Endothelial cell of umbilical vein (primary cell): ENCODE measurements around the gene PNRC1. TPM values are rescaled to one million over a fixed set of nuclear protein-coding genes. Genes with fewer than 3 reads are reported as not detected.
"Not testable (repeated sequence)": the region's sequence is repeated elsewhere in the genome, so short reads cannot be mapped to it uniquely, and the experiment has no call there.

Experiments used
- BruUV-seq: library from RNA; stranded (reverse); fragments of 400-500 nt; replicated peaks from 2 replicates; lab custom pipeline; 2021; lab: Mats Ljungman, UMichigan
- CTCF ChIA-PET: fragments of 300-600, 350-600 bp; sonication (Branson Sonifier 250); formaldehyde crosslinking; loops from one replicate; lab custom pipeline; 2021; ENCODE audit warnings: antibody characterized with exemption, inconsistent platforms; lab: Charles Lee
- POLR2A ChIA-PET: fragments of 300-600, 350-600 bp; sonication (Branson Sonifier 250); formaldehyde crosslinking; loops from one replicate; lab custom pipeline; 2021; ENCODE audit warnings: antibody characterized with exemption, inconsistent platforms; lab: Charles Lee
- DNase-seq: peaks from one replicate; pipeline ENCODE4 v3.0.0-alpha.2; 2011; ENCODE audit warnings: low read depth, low spot score
- FAIRE-seq: peaks from 2 replicates; lab custom pipeline; 2011; peaks lifted over from hg19 to GRCh38; lab: Jason Lieb, UNC
- H2AFZ ChIP-seq: 2 replicates; pipeline ENCODE4 v1.6.0; 2012; ENCODE audit warnings: low read depth, low read length, control low read depth, inconsistent platforms
- H3K27ac ChIP-seq: 2 replicates; pipeline ENCODE4 v1.5.1; 2011; ENCODE audit warnings: low read depth, mild to moderate bottlenecking, control low read depth, low read length, moderate library complexity; ENCODE audit not compliant: insufficient read depth
- H3K27me3 ChIP-seq, 2 experiments: 2 replicates each; pipeline versions ENCODE4 v1.6.0 to v1.6.1; 2011; ENCODE audit warnings: low read length in 2 of 2, mixed read lengths in 1 of 2; ENCODE audit not compliant: control insufficient read depth in 2 of 2, insufficient read depth in 2 of 2
- H3K36me3 ChIP-seq, 2 experiments: 2 replicates in 1 of 2; 3 replicates in 1 of 2; pipeline ENCODE4 v1.5.1; 2011; ENCODE audit warnings: low read length in 2 of 2, mild to moderate bottlenecking in 1 of 2, moderate library complexity in 1 of 2; ENCODE audit not compliant: control insufficient read depth in 2 of 2, insufficient read depth in 2 of 2; ENCODE audit errors: extremely low read depth in 1 of 2
- H3K4me1 ChIP-seq: 3 replicates; pipeline ENCODE4 v1.5.1; 2011; ENCODE audit warnings: mild to moderate bottlenecking, low read length; ENCODE audit not compliant: control insufficient read depth, insufficient read depth; ENCODE audit errors: extremely low read depth
- H3K4me2 ChIP-seq: 2 replicates; pipeline ENCODE4 v1.6.1; 2011; ENCODE audit warnings: low read length, control low read depth, mixed read lengths; ENCODE audit not compliant: insufficient read depth
- H3K4me3 ChIP-seq, 3 experiments: fragments of 200-600 bp in 1 of 3; sonication (generic), shearing (Covaris generic) in 1 of 3; replicated peaks in 1 of 3; 2 replicates each; pipeline ENCODE4 v1.5.1; 2011 to 2016; ENCODE audit warnings: control low read depth in 3 of 3, low read length in 3 of 3, mild to moderate bottlenecking in 2 of 3, inconsistent platforms in 1 of 3, low read depth in 1 of 3, moderate library complexity in 1 of 3; ENCODE audit not compliant: insufficient read depth in 1 of 3
- H3K79me2 ChIP-seq: 2 replicates; pipeline ENCODE4 v1.6.0; 2012; ENCODE audit warnings: low read length, inconsistent platforms; ENCODE audit not compliant: control insufficient read depth, insufficient read depth
- H3K9ac ChIP-seq: replicated peaks from 2 replicates; pipeline ENCODE3; 2011; ENCODE audit warnings: low read length, control low read depth; ENCODE audit not compliant: insufficient read depth; ENCODE audit errors: extremely low read depth
- H3K9me1 ChIP-seq: replicated peaks from 3 replicates; pipeline ENCODE4 v1.6.0; 2011; ENCODE audit warnings: mild to moderate bottlenecking, low read length; ENCODE audit not compliant: control insufficient read depth, insufficient read depth; ENCODE audit errors: extremely low read depth
- H3K9me3 ChIP-seq: replicated peaks from 2 replicates; pipeline ENCODE4 v1.5.1; 2012; ENCODE audit warnings: low read length, inconsistent platforms; ENCODE audit not compliant: control insufficient read depth, insufficient read depth
- H4K20me1 ChIP-seq: replicated peaks from 2 replicates; pipeline ENCODE3; 2011; ENCODE audit warnings: mild to moderate bottlenecking, low read length; ENCODE audit not compliant: control insufficient read depth, insufficient read depth; ENCODE audit errors: extremely low read depth
- EZH2 ChIP-seq: IDR thresholded peaks from 2 replicates; pipeline ENCODE4 v1.6.1; 2012; ENCODE audit warnings: borderline replicate concordance, low read depth, mild to moderate bottlenecking, moderate library complexity, low read length, inconsistent platforms; ENCODE audit not compliant: severe bottlenecking
- FOS ChIP-seq: IDR thresholded peaks from 2 replicates; pipeline ENCODE4 v1.6.1; 2011; ENCODE audit warnings: mild to moderate bottlenecking, low read length, moderate library complexity, borderline replicate concordance; ENCODE audit not compliant: insufficient read depth
- MYC ChIP-seq: IDR thresholded peaks from one replicate; pipeline ENCODE4 v1.6.1; 2011; ENCODE audit warnings: mild to moderate bottlenecking, low read depth, low read length
- POLR2AphosphoS5 ChIP-seq: IDR thresholded peaks from 2 replicates; pipeline ENCODE4 v1.6.1; 2012; ENCODE audit warnings: low read depth, mild to moderate bottlenecking, control low read depth, low read length, moderate library complexity; ENCODE audit not compliant: insufficient read depth
- dilution Hi-C: fragments of 300-500 bp; cut with MboI; formaldehyde crosslinking; loops from one replicate; pipeline ENCODE4 v1.15.0; 2019; ENCODE audit warnings: low sequenced_read_pairs; ENCODE audit not compliant: extremely low pct_ligation_motif_present
- intact Hi-C: fragments of 100-400 bp; cut with micrococcal nuclease; formaldehyde crosslinking; loops from one replicate; pipeline ENCODE4 v1.10.0; 2022
- polyA plus RNA-seq, 4 experiments: library from polyadenylated mRNA; depleted of rRNA in 3 of 4; stranded (reverse) in 3 of 4; unstranded in 1 of 4; fragments of >200 nt; gene quantifications; 2 replicates each; pipeline versions ENCODE4 v1.2.1 to v1.2.3, GENCODE V29; 2011 to 2012; ENCODE audit warnings: missing spikeins in 1 of 4
- total RNA-seq: library from RNA; stranded (reverse); gene quantifications from 2 replicates; pipeline ENCODE4 v1.2.3, GENCODE V29; 2021
- TF ChIP-seq, protein P1 (sequence below): IDR thresholded peaks from 2 replicates; pipeline ENCODE4 v1.6.1; 2011; ENCODE audit not compliant: insufficient read depth, insufficient read length

The PNRC1 gene
- total and polyA plus RNA-seq, 2 donors (not counting 3 experiments of a cell fraction or from before 2014, with no cell fraction given), result 9.6 to 87.9 TPM

- H3K36me3 ChIP-seq, dilution Hi-C loops, BruUV-seq, H3K27me3 ChIP-seq, H3K4me1 ChIP-seq, H4K20me1 ChIP-seq, H3K4me3 ChIP-seq, H3K4me2 ChIP-seq, H3K27ac ChIP-seq, CTCF ChIA-PET, H3K79me2 ChIP-seq, POLR2A ChIA-PET, H3K9me3 ChIP-seq, H3K9ac ChIP-seq, intact Hi-C loops, H2AFZ ChIP-seq, FAIRE-seq, DNase-seq, H3K9me1 ChIP-seq: not testable (repeated sequence)
Measured at GRCh38 chr6:89034116-89034515, 46.4 kb upstream of the PNRC1 start.

DNA sequence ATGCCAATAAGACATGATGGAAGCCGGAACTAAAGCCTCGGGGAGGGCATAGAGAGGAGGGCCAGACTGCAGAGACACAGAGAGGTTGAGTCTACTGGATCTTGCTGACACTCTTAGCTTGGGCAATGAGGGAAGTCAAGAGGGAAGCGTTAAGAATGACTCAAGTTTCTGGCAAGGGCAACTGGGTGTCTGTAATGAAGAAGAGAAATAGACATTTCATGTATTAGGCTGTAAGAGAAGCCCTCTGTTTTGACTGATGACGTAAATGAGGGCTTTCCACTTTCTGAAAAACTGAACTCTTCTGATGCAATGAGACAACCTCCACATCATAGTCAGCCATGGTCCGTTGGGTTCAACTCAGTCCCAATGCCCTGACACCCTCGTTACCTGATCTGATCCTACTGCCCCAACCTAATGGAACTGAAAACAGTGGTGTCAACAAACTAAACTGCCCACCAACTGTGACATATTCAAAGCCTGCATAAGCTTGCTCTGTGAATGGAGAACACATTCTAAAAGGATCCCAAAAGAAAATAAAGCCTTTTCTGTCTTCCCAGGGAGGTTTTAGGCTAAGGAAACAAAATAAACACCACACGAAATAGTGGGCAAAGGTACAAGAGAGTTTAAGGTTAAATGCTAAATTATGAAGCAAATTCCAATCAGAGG, 45.8 kb upstream of the PNRC1 start:
- DNase-seq (no peak), FAIRE-seq (no peak)
- Histone ChIP-seq H3K27ac (no peak overlapping the region), H3K9ac (no peak overlapping the region), H4K20me1 (no peaks in the 10 kb centered on the region), H3K4me1 (no peaks in the 10 kb centered on the region), H3K79me2 (no peaks in the 10 kb centered on the region), H3K4me2 (no peak overlapping the region), H3K9me3 (no peaks in the 10 kb centered on the region), H3K4me3 (no peak overlapping the region), H3K9me1 (no peaks in the 10 kb centered on the region), H2AFZ (no peak overlapping the region), H3K36me3 (no peaks in the 10 kb centered on the region), H3K27me3 (peaks cover 0 to 3% of the 10 kb centered on the region in 2 experiments)
- POLR2A ChIA-PET, result no interaction called here
- dilution Hi-C loops (no loop called here), intact Hi-C loops (no loop called here)
- no TSS peak for BruUV-seq
- TF ChIP-seq FOS, result no peak
- TF ChIP-seq, protein P1, sequence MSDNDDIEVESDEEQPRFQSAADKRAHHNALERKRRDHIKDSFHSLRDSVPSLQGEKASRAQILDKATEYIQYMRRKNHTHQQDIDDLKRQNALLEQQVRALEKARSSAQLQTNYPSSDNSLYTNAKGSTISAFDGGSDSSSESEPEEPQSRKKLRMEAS, result no peak
- TF ChIP-seq POLR2AphosphoS5, result no peak
- TF ChIP-seq EZH2, result no peak
- TF ChIP-seq MYC, result no peak
- CTCF ChIA-PET, result interaction anchor here (1.4 kb wide), 1 partner anchor 52 kb away, joined by 3 read pairs; no protein-coding TSS in a partner anchor
